ENCODE data around the gene RPUSD2. TPM values are rescaled to one million over a fixed set of nuclear protein-coding genes. Genes with fewer than 3 reads are reported as not detected.

Gene RPUSD2
- total RNA-seq, 1 experiment from 2014 or later: 17.5 TPM

GRCh38 chr15:40543082-40543481 is 26.0 kb upstream of the RPUSD2 start:
- ChIA-PET CTCF (no interaction called here), POLR2A (no interaction called here)
- ATAC-seq (no peak), DNase-seq (ENCODE audit: low read depth, low spot score) (no peak)
- in situ Hi-C loops (cut with HindIII; ENCODE audit: low pct_unique_long_range_greater_than_20kb, low sequenced_read_pairs): no loop called here
- Histone ChIP-seq H3K9me3 (ENCODE audit: control insufficient read depth, insufficient read depth, low read depth, low read length) (no peaks in the 10 kb centered on the region), H3K4me3 (ENCODE audit: low read depth in 2 of 2, low read length in 2 of 2) (no peak overlapping the region), H3K4me1 (ENCODE audit: control insufficient read depth, insufficient read depth, low read length) (no peaks in the 10 kb centered on the region), H3K36me3 (ENCODE audit: control insufficient read depth, insufficient read depth, low read length) (no peaks in the 10 kb centered on the region), H3K27ac (ENCODE audit: low read length) (no peak overlapping the region), H3K27me3 (ENCODE audit: control insufficient read depth, insufficient read depth, low read length) (no peaks in the 10 kb centered on the region)
- intact Hi-C loops (cut with micrococcal nuclease; ENCODE audit: unreplicated experiment): no loop called here
- no peak for TF ChIP-seq TCF7L2 (IDR thresholded peaks at IDR 0.05; ENCODE audit: low read depth, low read length)
- no peak for TF ChIP-seq POLR2AphosphoS5 (IDR thresholded peaks at IDR 0.05; ENCODE audit: low read depth, low read length)
- TF ChIP-seq CTCF (IDR thresholded peaks at IDR 0.05): no peak
- TF ChIP-seq SIN3A (IDR thresholded peaks at IDR 0.05; ENCODE audit: borderline replicate concordance, insufficient read depth, low read depth, low read length): no peak
- no peak for TF ChIP-seq REST (IDR thresholded peaks at IDR 0.05; ENCODE audit: insufficient read depth in 1 of 2, low read depth in 2 of 2, low read length in 1 of 2)
- no TSS peak for BruUV-seq (replicated peaks)

GRCh38 chr15:40543631-40544294 is 25.3 kb upstream of the RPUSD2 start:
- Histone ChIP-seq H3K27ac (ENCODE audit: low read length) (no peak overlapping the region), H3K4me1 (ENCODE audit: control insufficient read depth, insufficient read depth, low read length) (no peaks in the 10 kb centered on the region), H3K9me3 (ENCODE audit: control insufficient read depth, insufficient read depth, low read depth, low read length) (no peaks in the 10 kb centered on the region), H3K4me3 (ENCODE audit: low read depth in 2 of 2, low read length in 2 of 2) (no peak overlapping the region), H3K27me3 (ENCODE audit: control insufficient read depth, insufficient read depth, low read length) (no peaks in the 10 kb centered on the region), H3K36me3 (ENCODE audit: control insufficient read depth, insufficient read depth, low read length) (no peaks in the 10 kb centered on the region)
- TF ChIP-seq CTCF (IDR thresholded peaks at IDR 0.05): no peak
- no peak for TF ChIP-seq REST (IDR thresholded peaks at IDR 0.05; ENCODE audit: insufficient read depth in 1 of 2, low read depth in 2 of 2, low read length in 1 of 2)
- TF ChIP-seq POLR2AphosphoS5 (IDR thresholded peaks at IDR 0.05; ENCODE audit: low read depth, low read length): no peak
- no peak for TF ChIP-seq TCF7L2 (IDR thresholded peaks at IDR 0.05; ENCODE audit: low read depth, low read length)
- TF ChIP-seq SIN3A (IDR thresholded peaks at IDR 0.05; ENCODE audit: borderline replicate concordance, insufficient read depth, low read depth, low read length): no peak
- BruUV-seq (replicated peaks): no TSS peak
- ATAC-seq (no peak), DNase-seq (ENCODE audit: low read depth, low spot score) (no peak)
- POLR2A ChIA-PET: interaction anchor here (0.7 kb wide), 1 partner anchor 1065 kb away, joined by 4 read pairs; no protein-coding TSS in a partner anchor
- CTCF ChIA-PET: no interaction called here
- in situ Hi-C loops (cut with HindIII; ENCODE audit: low pct_unique_long_range_greater_than_20kb, low sequenced_read_pairs): no loop called here
- intact Hi-C loops (cut with micrococcal nuclease; ENCODE audit: unreplicated experiment): no loop called here
